SK-N-SH (cell line): ENCODE data around the gene AAGAB. TPM values are rescaled to one million over a fixed set of nuclear protein-coding genes. Genes with fewer than 3 reads are reported as not detected.

ENCODE experiments used
- CTCF ChIA-PET: fragments of 300-600, 350-600 bp; formaldehyde crosslinking; extraction: SDS; loops from one replicate; lab custom pipeline; 2021; lab: Yijun Ruan, JAX
- POLR2A ChIA-PET: fragments of 350-600 bp; sonication (Branson Sonifier 250); formaldehyde crosslinking; extraction: SDS; loops from one replicate; lab custom pipeline; 2020; ENCODE audit warnings: antibody characterized with exemption, inconsistent platforms; lab: Yijun Ruan, JAX
- DNase-seq: peaks from one replicate; pipeline ENCODE4 v3.0.0; 2012
- H2AFZ ChIP-seq: fragments of 200-600 bp; sonication (generic); 2 replicates; pipeline ENCODE4 v1.8.1; 2016; ENCODE audit warnings: antibody characterized with exemption, mild to moderate bottlenecking, low read depth
- H3F3A ChIP-seq: fragments of 200-600 bp; sonication (generic); replicated peaks from 2 replicates; pipeline ENCODE3; 2016; ENCODE audit warnings: antibody characterized with exemption, mild to moderate bottlenecking; ENCODE audit not compliant: insufficient read depth
- H3K27ac ChIP-seq, 2 experiments: fragments of 200-500 bp in 1 of 2; fragments of 200-600 bp in 1 of 2; sonication (Bioruptor generic) in 1 of 2; sonication (generic), shearing (Covaris generic) in 1 of 2; 2 replicates each; pipeline versions ENCODE4 v1.5.1 to v1.6.1; 2014 to 2016; ENCODE audit warnings: low read depth in 2 of 2, inconsistent platforms in 1 of 2, low read length in 1 of 2, mild to moderate bottlenecking in 1 of 2, mixed read lengths in 1 of 2
- H3K27me3 ChIP-seq: fragments of 200-600 bp; sonication (generic), shearing (Covaris generic); 2 replicates; pipeline ENCODE4 v1.6.1; 2016; ENCODE audit warnings: mixed run types; ENCODE audit not compliant: insufficient read depth
- H3K36me3 ChIP-seq, 2 experiments: fragments of 200-500 bp in 1 of 2; fragments of 200-600 bp in 1 of 2; sonication (Bioruptor generic) in 1 of 2; sonication (generic) in 1 of 2; replicated peaks in 1 of 2; 2 replicates each; pipeline versions ENCODE3 to v1.5.1; 2014 to 2016; ENCODE audit warnings: low read length in 1 of 2, mild to moderate bottlenecking in 1 of 2; ENCODE audit not compliant: insufficient read depth in 2 of 2, control insufficient read depth in 1 of 2
- H3K4me1 ChIP-seq, 2 experiments: fragments of 200-500 bp in 1 of 2; fragments of 200-600 bp in 1 of 2; sonication (Bioruptor generic) in 1 of 2; sonication (generic), shearing (Covaris generic) in 1 of 2; 2 replicates each; pipeline versions ENCODE4 v1.5.1 to v1.6.1; 2014 to 2016; ENCODE audit warnings: low read depth in 1 of 2, low read length in 1 of 2, mixed run types in 1 of 2; ENCODE audit not compliant: insufficient read depth in 2 of 2, control insufficient read depth in 1 of 2
- H3K4me2 ChIP-seq: fragments of 200-600 bp; sonication (generic), shearing (Covaris generic); 2 replicates; pipeline ENCODE4 v1.6.1; 2017; ENCODE audit warnings: mixed run types
- H3K4me3 ChIP-seq, 2 experiments: fragments of 200-500 bp in 1 of 2; fragments of 200-600 bp in 1 of 2; sonication (Bioruptor generic) in 1 of 2; sonication (generic), shearing (Covaris generic) in 1 of 2; 2 replicates each; pipeline versions ENCODE4 v1.5.1 to v1.8.1; 2014 to 2016; ENCODE audit warnings: low read depth in 2 of 2, inconsistent platforms in 1 of 2, low read length in 1 of 2, mild to moderate bottlenecking in 1 of 2, mixed read lengths in 1 of 2, moderate library complexity in 1 of 2
- H3K79me2 ChIP-seq: fragments of 200-600 bp; sonication (generic); 2 replicates; pipeline ENCODE4 v1.8.1; 2017; ENCODE audit warnings: mild to moderate bottlenecking; ENCODE audit not compliant: insufficient read depth
- H3K9ac ChIP-seq: fragments of 200-600 bp; sonication (generic); 2 replicates; pipeline ENCODE4 v1.6.1; 2017; ENCODE audit warnings: mixed run types
- H3K9me2 ChIP-seq: fragments of 200-600 bp; sonication (generic); 2 replicates; pipeline ENCODE4 v1.6.1; 2017; ENCODE audit warnings: mixed run types
- H3K9me3 ChIP-seq: fragments of 200-600 bp; sonication (generic); 2 replicates; pipeline ENCODE4 v1.6.1; 2017; ENCODE audit warnings: mixed run types, mild to moderate bottlenecking, moderate library complexity
- H4K20me1 ChIP-seq: fragments of 200-600 bp; sonication (generic); 2 replicates; pipeline ENCODE4 v1.6.1; 2017; ENCODE audit warnings: mild to moderate bottlenecking, mixed run types; ENCODE audit not compliant: insufficient read depth
- EP300 ChIP-seq, 2 experiments: IDR thresholded peaks; 2 replicates each; pipeline versions ENCODE4 v1.4.0 to v1.6.1; 2012; ENCODE audit warnings: borderline replicate concordance in 1 of 2, low read depth in 1 of 2, low read length in 1 of 2
- FOSL2 ChIP-seq: IDR thresholded peaks from 2 replicates; pipeline ENCODE4 v1.4.0; 2012; ENCODE audit warnings: low read depth, mild to moderate bottlenecking, moderate library complexity, borderline replicate concordance
- FOXJ3 ChIP-seq: sonication (generic); formaldehyde crosslinking; IDR thresholded peaks from 2 replicates; pipeline ENCODE4 v1.5.1; 2020; ENCODE audit warnings: mild to moderate bottlenecking, missing genetic modification reagents
- GABPA ChIP-seq: IDR thresholded peaks from 2 replicates; pipeline ENCODE4 v1.4.0; 2012; ENCODE audit warnings: low read depth, mild to moderate bottlenecking
- GATA2 ChIP-seq: sonication (generic); formaldehyde crosslinking; IDR thresholded peaks from 2 replicates; pipeline ENCODE4 v1.5.0; 2020; ENCODE audit warnings: mild to moderate bottlenecking, missing genetic modification reagents
- MXI1 ChIP-seq: IDR thresholded peaks from 2 replicates; pipeline ENCODE4 v1.6.1; 2012; ENCODE audit warnings: mild to moderate bottlenecking, low read depth, low read length, improper control_type of control experiment
- NRF1 ChIP-seq: IDR thresholded peaks from 2 replicates; pipeline ENCODE4 v1.6.1; 2012; ENCODE audit warnings: low read depth, mild to moderate bottlenecking, low read length
- RAD21 ChIP-seq: IDR thresholded peaks from 2 replicates; pipeline ENCODE4 v1.6.1; 2012; ENCODE audit warnings: mild to moderate bottlenecking, low read length
- RCOR1 ChIP-seq: fragments of 150-350 bp; IDR thresholded peaks from 2 replicates; pipeline ENCODE4 v1.6.1; 2017; ENCODE audit warnings: antibody characterized with exemption, low read length
- RFX5 ChIP-seq: IDR thresholded peaks from 2 replicates; pipeline ENCODE4 v1.6.1; 2012; ENCODE audit warnings: mild to moderate bottlenecking, improper control_type of control experiment, low read length
- RXRA ChIP-seq: IDR thresholded peaks from 2 replicates; pipeline ENCODE4 v1.4.0; 2012; ENCODE audit warnings: low read depth, mild to moderate bottlenecking, borderline replicate concordance
- SMC3 ChIP-seq: IDR thresholded peaks from 2 replicates; pipeline ENCODE4 v1.6.1; 2012; ENCODE audit warnings: low read depth, low read length, improper control_type of control experiment
- YY1 ChIP-seq: IDR thresholded peaks from 2 replicates; pipeline ENCODE4 v1.4.0; 2012; ENCODE audit warnings: low read depth, mild to moderate bottlenecking
- polyA plus RNA-seq, 3 experiments: library from polyadenylated mRNA; depleted of rRNA; stranded (reverse); fragments of >200 nt; gene quantifications; 2 replicates each; pipeline ENCODE4 v1.2.3, GENCODE V29; 2012
- TF ChIP-seq, protein P1 (sequence below): IDR thresholded peaks from 2 replicates; pipeline ENCODE4 v1.6.1; 2012; ENCODE audit warnings: mild to moderate bottlenecking, low read depth, low read length, moderate library complexity
- TF ChIP-seq, protein P2 (sequence below): IDR thresholded peaks from 2 replicates; pipeline ENCODE4 v1.4.0; 2012; ENCODE audit warnings: low read depth

AAGAB gene
- polyA plus RNA-seq, 1 of the 3 experiments (the other 2 are of a cell fraction), result 24.9 TPM

DNA sequence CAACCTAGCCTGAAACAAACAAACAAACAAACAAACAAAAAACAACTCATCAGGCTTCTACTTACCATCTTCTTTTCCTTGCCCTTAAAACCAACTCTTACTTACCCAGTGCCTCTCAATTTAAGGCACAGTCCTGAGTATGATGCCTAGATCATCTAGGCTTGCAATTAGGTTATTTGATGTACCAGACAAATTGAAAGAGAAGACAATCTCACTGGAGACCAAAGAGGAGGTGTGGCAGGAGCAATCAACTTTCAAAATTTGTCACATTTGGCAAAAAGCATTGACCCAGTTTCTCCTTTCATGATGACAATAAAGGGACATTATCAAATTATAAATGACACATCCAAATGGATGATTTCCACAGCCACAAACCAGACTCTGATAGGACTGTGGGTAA is 36.0 kb downstream of the AAGAB start:
- CTCF ChIA-PET, result interaction anchor here (1.2 kb wide), 1 partner anchor 78 kb away, joined by 3 read pairs; no protein-coding TSS in a partner anchor
- TF ChIP-seq SMC3 (no peak), RAD21 (no peak), GATA2 (CRISPR knock-in tag) (no peak), RXRA (no peak), YY1 (no peak), RFX5 (no peak), FOSL2 (no peak), EP300 (IDR thresholded peaks at IDR 0.05; ENCODE audit: borderline replicate concordance in 1 of 2, low read depth in 1 of 2, low read length in 1 of 2) (no peak), NRF1 (no peak), RCOR1 (no peak), MXI1 (no peak), FOXJ3 (CRISPR knock-in tag) (no peak)
- TF ChIP-seq, protein P1, sequence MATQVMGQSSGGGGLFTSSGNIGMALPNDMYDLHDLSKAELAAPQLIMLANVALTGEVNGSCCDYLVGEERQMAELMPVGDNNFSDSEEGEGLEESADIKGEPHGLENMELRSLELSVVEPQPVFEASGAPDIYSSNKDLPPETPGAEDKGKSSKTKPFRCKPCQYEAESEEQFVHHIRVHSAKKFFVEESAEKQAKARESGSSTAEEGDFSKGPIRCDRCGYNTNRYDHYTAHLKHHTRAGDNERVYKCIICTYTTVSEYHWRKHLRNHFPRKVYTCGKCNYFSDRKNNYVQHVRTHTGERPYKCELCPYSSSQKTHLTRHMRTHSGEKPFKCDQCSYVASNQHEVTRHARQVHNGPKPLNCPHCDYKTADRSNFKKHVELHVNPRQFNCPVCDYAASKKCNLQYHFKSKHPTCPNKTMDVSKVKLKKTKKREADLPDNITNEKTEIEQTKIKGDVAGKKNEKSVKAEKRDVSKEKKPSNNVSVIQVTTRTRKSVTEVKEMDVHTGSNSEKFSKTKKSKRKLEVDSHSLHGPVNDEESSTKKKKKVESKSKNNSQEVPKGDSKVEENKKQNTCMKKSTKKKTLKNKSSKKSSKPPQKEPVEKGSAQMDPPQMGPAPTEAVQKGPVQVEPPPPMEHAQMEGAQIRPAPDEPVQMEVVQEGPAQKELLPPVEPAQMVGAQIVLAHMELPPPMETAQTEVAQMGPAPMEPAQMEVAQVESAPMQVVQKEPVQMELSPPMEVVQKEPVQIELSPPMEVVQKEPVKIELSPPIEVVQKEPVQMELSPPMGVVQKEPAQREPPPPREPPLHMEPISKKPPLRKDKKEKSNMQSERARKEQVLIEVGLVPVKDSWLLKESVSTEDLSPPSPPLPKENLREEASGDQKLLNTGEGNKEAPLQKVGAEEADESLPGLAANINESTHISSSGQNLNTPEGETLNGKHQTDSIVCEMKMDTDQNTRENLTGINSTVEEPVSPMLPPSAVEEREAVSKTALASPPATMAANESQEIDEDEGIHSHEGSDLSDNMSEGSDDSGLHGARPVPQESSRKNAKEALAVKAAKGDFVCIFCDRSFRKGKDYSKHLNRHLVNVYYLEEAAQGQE, result no peak
- TF ChIP-seq, protein P2, sequence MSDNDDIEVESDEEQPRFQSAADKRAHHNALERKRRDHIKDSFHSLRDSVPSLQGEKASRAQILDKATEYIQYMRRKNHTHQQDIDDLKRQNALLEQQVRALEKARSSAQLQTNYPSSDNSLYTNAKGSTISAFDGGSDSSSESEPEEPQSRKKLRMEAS, result no peak
- TF ChIP-seq, all 33 proteins: peak for 0

DNA sequence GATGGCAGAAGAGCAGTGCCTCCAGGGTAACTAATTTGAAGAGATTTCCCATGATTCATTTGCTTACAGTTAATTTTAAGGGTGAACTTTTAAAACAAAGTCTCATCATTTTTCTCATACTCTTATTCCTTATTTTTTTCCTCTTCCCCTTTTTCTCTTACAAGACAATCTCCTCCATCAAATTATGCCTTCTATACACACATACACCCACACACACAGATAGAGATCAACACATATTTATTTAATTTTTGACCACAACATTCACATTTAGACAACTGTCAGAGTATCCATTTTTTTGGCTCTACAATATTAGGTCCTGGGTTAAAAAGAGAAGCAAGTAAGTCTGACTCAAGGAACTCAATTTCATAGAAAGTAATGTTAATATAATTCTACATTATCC is 37.6 kb downstream of the AAGAB start:
- no peaks in the 10 kb centered on the region for H3K79me2 ChIP-seq
- CTCF ChIA-PET, result no interaction called here
- H3F3A ChIP-seq, result peaks cover 12% of the 10 kb centered on the region
- no peaks in the 10 kb centered on the region for H3K27me3 ChIP-seq
- peaks cover 0 to 9% of the 10 kb centered on the region in 2 experiments; a peak in 1 of 4 replicates for H3K4me1 ChIP-seq
- no peak for DNase-seq
- peaks cover 12 to 16% of the 10 kb centered on the region in 2 experiments for H3K36me3 ChIP-seq
- TF ChIP-seq YY1 (no peak), RFX5 (no peak), GABPA (no peak)
- TF ChIP-seq, protein P2, result no peak
- H3K9me2 ChIP-seq, result no peaks in the 10 kb centered on the region
- H2AFZ ChIP-seq, result no peak overlapping the region
- no peak overlapping the region for H3K27ac ChIP-seq
- POLR2A ChIA-PET, result no interaction called here
- H3K4me3 ChIP-seq, result no peak overlapping the region
- H3K9ac ChIP-seq, result no peak overlapping the region
- H3K4me2 ChIP-seq, result no peak overlapping the region
- no peaks in the 10 kb centered on the region for H4K20me1 ChIP-seq
- no peaks in the 10 kb centered on the region for H3K9me3 ChIP-seq

More for the DNA sequence above, 36.0 kb downstream of the AAGAB start:
- DNase-seq, result no peak
- POLR2A ChIA-PET, result no interaction called here
- Histone ChIP-seq H4K20me1 (no peaks in the 10 kb centered on the region), H3K4me3 (no peak overlapping the region), H3K27me3 (no peaks in the 10 kb centered on the region), H3K4me1 (peaks cover 0 to under 1% of the 10 kb centered on the region in 2 experiments; a peak in 1 of 4 replicates), H3K4me2 (no peak overlapping the region), H3K9ac (no peak overlapping the region), H3K36me3 (peaks cover 12 to 16% of the 10 kb centered on the region in 2 experiments), H3K9me2 (no peaks in the 10 kb centered on the region), H3K27ac (no peak overlapping the region), H2AFZ (no peak overlapping the region), H3K9me3 (no peaks in the 10 kb centered on the region), H3K79me2 (no peaks in the 10 kb centered on the region), H3F3A (peaks cover 7% of the 10 kb centered on the region)
